Measurements from ENCODE around the gene FMN2.

FMN2 gene

DNA sequence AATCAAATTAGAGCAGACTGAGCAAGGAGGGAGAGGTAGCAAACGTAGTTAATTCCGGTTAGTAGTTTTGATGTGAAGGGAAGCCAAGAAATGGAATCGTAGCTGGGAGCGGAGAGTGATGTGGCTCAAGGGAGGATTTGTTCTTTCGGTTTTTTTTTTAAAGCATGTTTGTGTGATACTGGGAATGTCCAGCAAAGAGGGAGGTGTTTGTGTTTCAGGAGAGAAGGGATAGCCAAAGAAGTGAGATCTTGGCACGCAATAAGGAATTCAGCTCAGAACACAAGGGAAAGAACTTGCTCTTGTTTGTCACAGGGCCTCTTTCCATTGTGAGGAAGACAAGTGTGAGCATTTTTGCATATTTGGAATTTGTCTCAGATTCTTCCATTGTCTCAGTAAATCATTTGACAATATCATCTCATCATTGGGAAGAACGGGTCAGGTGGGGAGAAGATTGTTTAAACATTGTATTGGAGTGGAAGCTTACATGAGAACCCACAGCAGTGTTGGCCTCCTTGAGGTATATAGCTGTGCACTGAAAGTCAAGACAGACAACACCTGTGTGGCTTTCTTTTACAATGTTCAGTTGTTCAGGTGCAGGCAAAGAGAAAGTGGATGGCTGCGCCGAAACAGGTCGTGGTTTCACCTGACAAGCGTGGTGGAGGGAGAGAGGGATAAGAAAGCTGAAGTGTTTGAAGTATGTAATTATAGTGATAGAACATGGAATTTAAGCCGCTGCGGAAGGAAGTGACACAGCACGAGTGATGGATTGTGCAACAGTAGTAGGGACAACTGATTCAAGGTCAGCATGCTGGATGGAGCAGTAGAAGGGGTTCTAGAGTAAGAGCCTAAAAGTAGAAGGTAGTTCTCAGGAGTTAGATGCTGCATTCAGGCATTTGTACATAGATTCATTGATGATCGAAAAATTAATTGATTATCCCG is 25.4 kb downstream of the FMN2 start:
- no peak for TF ChIP-seq ZFX (IDR thresholded peaks at IDR 0.05; ENCODE audit: borderline replicate concordance)
- TF ChIP-seq CTCF (IDR thresholded peaks at IDR 0.05), result no peak
- H3K27ac ChIP-seq, result no peak overlapping the region

DNA sequence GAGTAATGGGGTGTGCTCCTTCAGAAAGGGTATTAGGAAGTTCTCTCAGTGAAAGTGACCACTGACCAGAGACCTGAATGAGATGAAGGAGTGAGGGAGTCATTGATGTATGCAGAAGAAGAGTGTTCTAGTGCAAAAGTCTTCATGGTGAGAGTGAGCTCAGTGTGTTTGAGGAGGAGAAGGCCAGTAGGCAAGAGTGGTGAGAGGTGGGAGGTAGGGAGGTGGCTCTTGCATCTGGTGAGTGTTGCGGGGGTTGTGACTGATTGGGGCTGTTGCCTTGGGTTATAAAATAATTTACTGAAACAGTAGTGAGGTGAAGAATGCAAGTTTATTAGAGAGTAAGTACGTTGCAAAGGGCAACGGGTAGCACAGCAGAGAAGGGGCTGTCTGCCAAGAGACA is 26.2 kb downstream of the FMN2 start:
- TF ChIP-seq ZFX (IDR thresholded peaks at IDR 0.05; ENCODE audit: borderline replicate concordance) (no peak), CTCF (IDR thresholded peaks at IDR 0.05) (no peak)

DNA sequence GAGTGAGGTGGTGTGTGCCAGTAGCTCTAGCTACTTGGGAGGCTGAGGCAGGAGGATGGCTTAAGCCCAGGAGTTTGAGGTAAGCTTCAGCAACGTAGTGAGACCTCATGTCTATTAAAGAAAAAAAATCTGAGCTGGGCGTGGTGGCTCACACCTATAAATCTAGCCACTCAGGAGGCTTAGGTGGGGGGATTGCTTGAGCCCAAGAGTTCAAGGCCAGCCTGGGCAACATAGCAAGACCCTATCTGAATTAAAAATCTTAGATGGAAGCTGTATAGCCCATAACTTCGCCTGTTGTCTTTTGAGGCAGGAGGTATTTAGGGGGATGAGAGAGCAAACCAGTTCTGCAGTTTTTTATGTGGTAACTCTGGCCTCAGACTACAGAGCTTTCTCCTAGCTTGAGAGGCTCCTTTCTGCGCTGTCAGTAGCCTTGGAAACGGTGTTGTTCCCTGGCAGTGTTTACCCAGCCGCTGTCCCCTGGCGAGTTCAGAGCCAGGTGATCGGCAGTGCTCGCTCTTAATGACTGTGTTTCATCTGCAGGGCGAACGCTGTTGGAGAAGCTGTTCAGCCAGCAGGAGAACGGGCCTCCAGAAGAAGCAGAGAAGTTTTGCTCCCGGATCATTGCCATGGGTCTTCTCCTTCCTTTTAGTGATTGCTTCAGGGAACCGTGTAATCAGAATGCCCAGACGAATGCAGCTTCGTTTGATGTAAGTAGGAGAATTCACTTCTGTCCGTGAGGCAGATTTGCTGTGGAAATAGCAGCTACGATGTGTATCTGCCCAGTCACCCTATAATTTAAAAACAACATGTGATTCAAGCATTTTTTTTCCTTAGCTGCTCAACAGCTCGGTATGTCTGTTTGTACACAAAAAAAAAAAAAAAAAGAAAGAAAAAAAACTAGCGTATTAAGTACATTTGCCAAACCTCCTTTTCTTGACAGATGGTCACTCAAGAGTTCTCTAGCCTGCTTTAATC is 31.2 kb downstream of the FMN2 start:
- TF ChIP-seq CTCF (IDR thresholded peaks at IDR 0.05) (no peak), ZFX (IDR thresholded peaks at IDR 0.05; ENCODE audit: borderline replicate concordance) (no peak)
- no peak overlapping the region for H3K27ac ChIP-seq

More for the DNA sequence above, 26.2 kb downstream of the FMN2 start:
- no peak overlapping the region for H3K27ac ChIP-seq

GRCh38 chr1:240126821-240127220 is 35.1 kb downstream of the FMN2 start:
- no peak for TF ChIP-seq ZFX (IDR thresholded peaks at IDR 0.05; ENCODE audit: borderline replicate concordance)
- no peak for TF ChIP-seq CTCF (IDR thresholded peaks at IDR 0.05)
- no peak overlapping the region for H3K27ac ChIP-seq

DNA sequence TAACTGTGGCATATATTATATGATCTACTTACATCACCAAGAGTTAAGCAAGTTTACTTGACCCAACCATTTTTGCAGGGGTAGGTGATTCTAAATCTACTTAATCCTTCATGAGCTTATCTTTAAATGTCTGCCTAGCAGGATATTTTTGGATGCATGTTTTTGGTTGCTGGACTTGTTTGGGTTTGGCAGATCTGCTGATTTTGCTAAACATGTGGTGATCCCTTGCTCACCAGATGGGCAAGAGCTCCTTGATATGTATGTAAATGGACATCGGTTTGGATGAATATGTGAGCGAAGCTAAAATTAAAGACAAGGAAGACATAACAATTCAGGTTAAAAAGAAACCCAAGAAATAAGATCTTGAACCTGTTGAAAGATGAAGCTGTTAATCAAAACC is 36.7 kb downstream of the FMN2 start:
- no peak for TF ChIP-seq CTCF (IDR thresholded peaks at IDR 0.05)
- TF ChIP-seq ZFX (IDR thresholded peaks at IDR 0.05; ENCODE audit: borderline replicate concordance), result no peak

DNA sequence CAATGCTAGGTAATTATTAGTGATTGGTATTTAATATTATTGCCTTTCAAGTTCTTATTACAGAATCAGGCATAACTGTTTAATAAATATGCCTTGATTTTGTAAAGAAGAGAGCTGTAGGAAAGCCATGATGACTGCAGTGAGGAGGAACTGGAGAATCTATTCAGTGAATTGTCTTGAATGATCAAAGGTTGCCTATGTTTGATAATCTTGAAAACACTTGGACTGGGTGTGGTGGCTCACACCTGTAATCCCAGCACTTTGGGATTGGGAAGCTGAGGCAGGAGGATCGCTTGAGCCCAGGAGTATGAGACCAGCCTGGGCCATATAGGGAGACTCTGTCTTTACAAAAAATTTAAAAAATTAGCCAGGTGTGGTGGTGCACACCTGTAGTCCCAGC is 42.4 kb downstream of the FMN2 start:
- TF ChIP-seq ZFX (IDR thresholded peaks at IDR 0.05; ENCODE audit: borderline replicate concordance) (no peak), CTCF (IDR thresholded peaks at IDR 0.05) (no peak)
- no peak overlapping the region for H3K27ac ChIP-seq

More for the DNA sequence above, 36.7 kb downstream of the FMN2 start:
- no peak overlapping the region for H3K27ac ChIP-seq
